Measurements from ENCODE around the gene PDE11A.

Gene PDE11A

GRCh38 chr2:177711483-177712265, 360.9 kb downstream of the PDE11A start:
- H3K4me1 ChIP-seq (ENCODE audit: control insufficient read depth, insufficient read depth, low read length): no peaks in the 10 kb centered on the region
- H3K27me3 ChIP-seq (ENCODE audit: control insufficient read depth, insufficient read depth, low read length): peaks cover 8% of the 10 kb centered on the region
- no peaks in the 10 kb centered on the region for H3K9me3 ChIP-seq (replicated peaks; ENCODE audit: low read length)
- H3K9ac ChIP-seq (ENCODE audit: low read depth, low read length): no peak overlapping the region
- no peaks in the 10 kb centered on the region for H3K36me3 ChIP-seq (ENCODE audit: insufficient read depth, low read length)
- no peak overlapping the region for H3K4me2 ChIP-seq (ENCODE audit: low read length)
- H3K4me3 ChIP-seq (ENCODE audit: low read length): no peak overlapping the region

GRCh38 chr2:177710889-177711288, 361.7 kb downstream of the PDE11A start:
- Histone ChIP-seq H3K9ac (ENCODE audit: low read depth, low read length) (no peak overlapping the region), H3K4me2 (ENCODE audit: low read length) (no peak overlapping the region), H3K27me3 (ENCODE audit: control insufficient read depth, insufficient read depth, low read length) (peaks cover 16% of the 10 kb centered on the region), H3K4me1 (ENCODE audit: control insufficient read depth, insufficient read depth, low read length) (no peaks in the 10 kb centered on the region), H3K36me3 (ENCODE audit: insufficient read depth, low read length) (no peaks in the 10 kb centered on the region), H3K9me3 (replicated peaks; ENCODE audit: low read length) (no peaks in the 10 kb centered on the region), H3K4me3 (ENCODE audit: low read length) (no peak overlapping the region)

GRCh38 chr2:177709986-177710401, 362.6 kb downstream of the PDE11A start:
- no peak overlapping the region for H3K4me2 ChIP-seq (ENCODE audit: low read length)
- no peaks in the 10 kb centered on the region for H3K4me1 ChIP-seq (ENCODE audit: control insufficient read depth, insufficient read depth, low read length)
- no peak overlapping the region for H3K9ac ChIP-seq (ENCODE audit: low read depth, low read length)
- H3K36me3 ChIP-seq (ENCODE audit: insufficient read depth, low read length): no peaks in the 10 kb centered on the region
- H3K9me3 ChIP-seq (replicated peaks; ENCODE audit: low read length): no peaks in the 10 kb centered on the region
- no peak overlapping the region for H3K4me3 ChIP-seq (ENCODE audit: low read length)
- peaks cover 18% of the 10 kb centered on the region for H3K27me3 ChIP-seq (ENCODE audit: control insufficient read depth, insufficient read depth, low read length)

- Histone ChIP-seq H3K9ac (ENCODE audit: low read depth, low read length) (no peak overlapping the region), H3K4me3 (ENCODE audit: low read length) (no peak overlapping the region), H3K4me1 (ENCODE audit: control insufficient read depth, insufficient read depth, low read length) (no peaks in the 10 kb centered on the region), H3K9me3 (replicated peaks; ENCODE audit: low read length) (no peaks in the 10 kb centered on the region), H3K4me2 (ENCODE audit: low read length) (no peak overlapping the region), H3K27me3 (ENCODE audit: control insufficient read depth, insufficient read depth, low read length) (peaks cover 18% of the 10 kb centered on the region), H3K36me3 (ENCODE audit: insufficient read depth, low read length) (no peaks in the 10 kb centered on the region)
These were observed 363.7 kb downstream of the PDE11A start for GRCh38 chr2:177708660-177709444.

- Histone ChIP-seq H3K9ac (ENCODE audit: low read depth, low read length) (no peak overlapping the region), H3K36me3 (ENCODE audit: insufficient read depth, low read length) (no peaks in the 10 kb centered on the region), H3K4me2 (ENCODE audit: low read length) (no peak overlapping the region), H3K4me1 (ENCODE audit: control insufficient read depth, insufficient read depth, low read length) (no peaks in the 10 kb centered on the region), H3K27me3 (ENCODE audit: control insufficient read depth, insufficient read depth, low read length) (peaks cover 18% of the 10 kb centered on the region), H3K4me3 (ENCODE audit: low read length) (no peak overlapping the region), H3K9me3 (replicated peaks; ENCODE audit: low read length) (no peaks in the 10 kb centered on the region)
These were observed 364.5 kb downstream of the PDE11A start for GRCh38 chr2:177708106-177708505.

- H3K4me1 ChIP-seq (ENCODE audit: control insufficient read depth, insufficient read depth, low read length): no peaks in the 10 kb centered on the region
- H3K4me3 ChIP-seq (ENCODE audit: low read length): no peak overlapping the region
- H3K9ac ChIP-seq (ENCODE audit: low read depth, low read length): no peak overlapping the region
- no peaks in the 10 kb centered on the region for H3K9me3 ChIP-seq (replicated peaks; ENCODE audit: low read length)
- no peak overlapping the region for H3K4me2 ChIP-seq (ENCODE audit: low read length)
- H3K27me3 ChIP-seq (ENCODE audit: control insufficient read depth, insufficient read depth, low read length): peaks cover 18% of the 10 kb centered on the region
- no peaks in the 10 kb centered on the region for H3K36me3 ChIP-seq (ENCODE audit: insufficient read depth, low read length)
These were observed 366.9 kb downstream of the PDE11A start for GRCh38 chr2:177705511-177706173.

- Histone ChIP-seq H3K4me3 (ENCODE audit: low read length) (no peak overlapping the region), H3K36me3 (ENCODE audit: insufficient read depth, low read length) (no peaks in the 10 kb centered on the region), H3K27me3 (ENCODE audit: control insufficient read depth, insufficient read depth, low read length) (peaks cover 10% of the 10 kb centered on the region), H3K4me2 (ENCODE audit: low read length) (no peak overlapping the region), H3K9me3 (replicated peaks; ENCODE audit: low read length) (no peaks in the 10 kb centered on the region), H3K9ac (ENCODE audit: low read depth, low read length) (no peak overlapping the region), H3K4me1 (ENCODE audit: control insufficient read depth, insufficient read depth, low read length) (no peaks in the 10 kb centered on the region)
These were observed 369.4 kb downstream of the PDE11A start for GRCh38 chr2:177703159-177703558.

GRCh38 chr2:177698281-177698680, 374.3 kb downstream of the PDE11A start:
- H3K9me3 ChIP-seq (replicated peaks; ENCODE audit: low read length): no peaks in the 10 kb centered on the region
- H3K4me1 ChIP-seq (ENCODE audit: control insufficient read depth, insufficient read depth, low read length): no peaks in the 10 kb centered on the region
- H3K27me3 ChIP-seq (ENCODE audit: control insufficient read depth, insufficient read depth, low read length): no peaks in the 10 kb centered on the region
- H3K4me2 ChIP-seq (ENCODE audit: low read length): no peak overlapping the region
- H3K4me3 ChIP-seq (ENCODE audit: low read length): no peak overlapping the region
- H3K36me3 ChIP-seq (ENCODE audit: insufficient read depth, low read length): no peaks in the 10 kb centered on the region
- no peak overlapping the region for H3K9ac ChIP-seq (ENCODE audit: low read depth, low read length)

GRCh38 chr2:177694348-177694747, 378.2 kb downstream of the PDE11A start:
- no peaks in the 10 kb centered on the region for H3K36me3 ChIP-seq (ENCODE audit: insufficient read depth, low read length)
- no peak overlapping the region for H3K4me2 ChIP-seq (ENCODE audit: low read length)
- H3K9ac ChIP-seq (ENCODE audit: low read depth, low read length): no peak overlapping the region
- no peaks in the 10 kb centered on the region for H3K27me3 ChIP-seq (ENCODE audit: control insufficient read depth, insufficient read depth, low read length)
- no peak overlapping the region for H3K4me3 ChIP-seq (ENCODE audit: low read length)
- no peaks in the 10 kb centered on the region for H3K4me1 ChIP-seq (ENCODE audit: control insufficient read depth, insufficient read depth, low read length)
- H3K9me3 ChIP-seq (replicated peaks; ENCODE audit: low read length): no peaks in the 10 kb centered on the region

GRCh38 chr2:177693658-177694339, 378.8 kb downstream of the PDE11A start:
- no peaks in the 10 kb centered on the region for H3K36me3 ChIP-seq (ENCODE audit: insufficient read depth, low read length)
- H3K9ac ChIP-seq (ENCODE audit: low read depth, low read length): no peak overlapping the region
- no peaks in the 10 kb centered on the region for H3K4me1 ChIP-seq (ENCODE audit: control insufficient read depth, insufficient read depth, low read length)
- H3K4me2 ChIP-seq (ENCODE audit: low read length): no peak overlapping the region
- no peak overlapping the region for H3K4me3 ChIP-seq (ENCODE audit: low read length)
- H3K9me3 ChIP-seq (replicated peaks; ENCODE audit: low read length): no peaks in the 10 kb centered on the region
- H3K27me3 ChIP-seq (ENCODE audit: control insufficient read depth, insufficient read depth, low read length): no peaks in the 10 kb centered on the region

- H3K4me3 ChIP-seq (ENCODE audit: low read length): no peak overlapping the region
- H3K9me3 ChIP-seq (replicated peaks; ENCODE audit: low read length): no peaks in the 10 kb centered on the region
- H3K4me2 ChIP-seq (ENCODE audit: low read length): no peak overlapping the region
- H3K4me1 ChIP-seq (ENCODE audit: control insufficient read depth, insufficient read depth, low read length): no peaks in the 10 kb centered on the region
- H3K36me3 ChIP-seq (ENCODE audit: insufficient read depth, low read length): no peaks in the 10 kb centered on the region
- H3K27me3 ChIP-seq (ENCODE audit: control insufficient read depth, insufficient read depth, low read length): no peaks in the 10 kb centered on the region
- H3K9ac ChIP-seq (ENCODE audit: low read depth, low read length): no peak overlapping the region
These were observed 379.8 kb downstream of the PDE11A start for GRCh38 chr2:177692783-177693269.

Data from skeletal muscle satellite cell (primary cell).